Neural cell (in vitro differentiated cells): ENCODE results near the gene RFWD3.

ENCODE experiments used
- EP300 ChIP-seq: fragments of 450-650 bp; conservative IDR thresholded peaks from 2 replicates; pipeline ENCODE4 v1.6.1; 2014; ENCODE audit warnings: antibody characterized with exemption, mild to moderate bottlenecking, moderate library complexity; ENCODE audit not compliant: poor library complexity, severe bottlenecking
- EZH2 ChIP-seq: fragments of 200-600, 300-800 bp; shearing (Covaris generic), sonication (generic); IDR thresholded peaks from 2 replicates; pipeline ENCODE4 v1.6.1; 2014; ENCODE audit warnings: antibody characterized with exemption, low read length, borderline replicate concordance, mild to moderate bottlenecking; ENCODE audit not compliant: insufficient read depth, poor library complexity, severe bottlenecking
- POLR2AphosphoS5 ChIP-seq: IDR thresholded peaks from 2 replicates; pipeline ENCODE4 v1.6.1; 2012
- RAD21 ChIP-seq: fragments of 450-650 bp; conservative IDR thresholded peaks from 2 replicates; pipeline ENCODE4 v1.6.1; 2014; ENCODE audit warnings: antibody characterized with exemption, mild to moderate bottlenecking, moderate library complexity
- TF ChIP-seq, protein P1 (sequence below): fragments of 450-650 bp; IDR thresholded peaks from 2 replicates; pipeline ENCODE4 v1.5.1; 2014; ENCODE audit warnings: antibody characterized with exemption, mild to moderate bottlenecking, moderate library complexity; ENCODE audit not compliant: poor library complexity, severe bottlenecking

DNA sequence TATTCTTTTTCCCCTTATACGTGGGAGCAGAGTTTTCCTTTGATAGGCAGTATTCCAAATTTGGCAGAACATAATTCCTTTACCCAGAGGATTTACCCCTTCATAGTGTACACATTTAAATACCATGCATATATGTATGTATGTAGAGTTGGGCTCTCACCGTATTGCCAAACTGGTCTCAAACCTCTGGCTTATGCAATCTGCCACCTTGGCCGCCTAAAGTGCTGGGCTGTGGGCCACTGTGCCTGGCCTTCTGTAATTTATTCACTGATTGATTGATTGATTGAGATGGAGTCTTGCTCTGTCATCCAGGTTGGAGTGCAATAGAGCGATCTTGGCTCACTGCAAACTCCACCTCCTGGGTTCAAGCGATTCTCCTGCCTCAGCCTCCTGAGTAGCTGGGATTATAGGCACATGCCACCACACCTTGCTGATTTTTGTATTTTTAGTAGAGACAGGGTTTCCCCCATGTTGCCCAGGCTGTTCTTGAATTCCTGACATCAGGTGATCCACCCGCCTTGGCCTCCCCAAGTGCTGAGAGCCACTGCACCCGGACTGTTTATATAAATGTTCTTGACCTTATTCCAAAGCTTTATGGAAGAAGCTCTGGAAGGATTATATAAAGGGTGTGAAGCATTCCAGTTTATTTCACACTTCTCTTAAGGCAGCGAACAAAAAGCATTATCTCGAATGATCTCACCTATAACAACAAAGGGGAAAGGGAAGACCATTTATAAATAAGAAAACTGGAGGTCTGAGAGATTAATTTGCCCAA lies 74.6 kb downstream of the RFWD3 start:
- TF ChIP-seq, protein P1, sequence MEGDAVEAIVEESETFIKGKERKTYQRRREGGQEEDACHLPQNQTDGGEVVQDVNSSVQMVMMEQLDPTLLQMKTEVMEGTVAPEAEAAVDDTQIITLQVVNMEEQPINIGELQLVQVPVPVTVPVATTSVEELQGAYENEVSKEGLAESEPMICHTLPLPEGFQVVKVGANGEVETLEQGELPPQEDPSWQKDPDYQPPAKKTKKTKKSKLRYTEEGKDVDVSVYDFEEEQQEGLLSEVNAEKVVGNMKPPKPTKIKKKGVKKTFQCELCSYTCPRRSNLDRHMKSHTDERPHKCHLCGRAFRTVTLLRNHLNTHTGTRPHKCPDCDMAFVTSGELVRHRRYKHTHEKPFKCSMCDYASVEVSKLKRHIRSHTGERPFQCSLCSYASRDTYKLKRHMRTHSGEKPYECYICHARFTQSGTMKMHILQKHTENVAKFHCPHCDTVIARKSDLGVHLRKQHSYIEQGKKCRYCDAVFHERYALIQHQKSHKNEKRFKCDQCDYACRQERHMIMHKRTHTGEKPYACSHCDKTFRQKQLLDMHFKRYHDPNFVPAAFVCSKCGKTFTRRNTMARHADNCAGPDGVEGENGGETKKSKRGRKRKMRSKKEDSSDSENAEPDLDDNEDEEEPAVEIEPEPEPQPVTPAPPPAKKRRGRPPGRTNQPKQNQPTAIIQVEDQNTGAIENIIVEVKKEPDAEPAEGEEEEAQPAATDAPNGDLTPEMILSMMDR, result no peak
- TF ChIP-seq POLR2AphosphoS5 (no peak), RAD21 (no peak), EZH2 (no peak), EP300 (no peak)
